ENCODE results near the gene CLASP2. TPM values are rescaled to one million over a fixed set of nuclear protein-coding genes. Genes with fewer than 3 reads are reported as not detected.

Gene CLASP2
- total RNA-seq, 1 experiment from 2014 or later = 58.9 TPM

GRCh38 chr3:33541918-33542317 is 176.1 kb downstream of the CLASP2 start:
- H3K4me1 Mint-ChIP-seq (ENCODE audit: insufficient read depth, unreplicated experiment) = no peaks in the 10 kb centered on the region
- CTCF ChIA-PET = interaction anchor here (1.6 kb wide), 1 partner anchor 245 kb away, joined by 3 read pairs; no protein-coding TSS in a partner anchor
- H3K9me3 Mint-ChIP-seq (ENCODE audit: unreplicated experiment) = no peaks in the 10 kb centered on the region
- no TSS peak for BruUV-seq (replicated peaks)
- H3K4me3 Mint-ChIP-seq (ENCODE audit: unreplicated experiment) = no peak overlapping the region
- no peak for TF ChIP-seq CTCF (IDR thresholded peaks at IDR 0.05; ENCODE audit: unreplicated experiment)
- no peak for DNase-seq (ENCODE audit: unreplicated experiment)
- intact Hi-C loops (cut with micrococcal nuclease) = no loop called here
- H3K27ac Mint-ChIP-seq (ENCODE audit: low read depth, unreplicated experiment) = no peak overlapping the region
- POLR2A ChIA-PET = interaction anchor here (0.6 to 1.0 kb wide), 2 partner anchors 9 to 16 kb away, joined by 3 read pairs; no protein-coding TSS in a partner anchor
- H3K27me3 Mint-ChIP-seq (ENCODE audit: insufficient read depth, unreplicated experiment) = no peaks in the 10 kb centered on the region
- H3K36me3 Mint-ChIP-seq (ENCODE audit: insufficient read depth, unreplicated experiment) = peaks cover 39% of the 10 kb centered on the region

GRCh38 chr3:33538678-33539339 is 179.2 kb downstream of the CLASP2 start:
- Mint-ChIP-seq H3K27ac (ENCODE audit: low read depth, unreplicated experiment) (no peak overlapping the region), H3K36me3 (ENCODE audit: insufficient read depth, unreplicated experiment) (peaks cover 44% of the 10 kb centered on the region), H3K27me3 (ENCODE audit: insufficient read depth, unreplicated experiment) (no peaks in the 10 kb centered on the region), H3K9me3 (ENCODE audit: unreplicated experiment) (no peaks in the 10 kb centered on the region), H3K4me1 (ENCODE audit: insufficient read depth, unreplicated experiment) (no peaks in the 10 kb centered on the region), H3K4me3 (ENCODE audit: unreplicated experiment) (no peak overlapping the region)
- DNase-seq (ENCODE audit: unreplicated experiment) = no peak
- ChIA-PET CTCF (interaction anchor here (0.6 kb wide), 1 partner anchor 46 kb away, joined by 4 read pairs; no protein-coding TSS in a partner anchor), POLR2A (interaction anchor here (0.6 kb wide), 1 partner anchor 64 kb away, joined by 4 read pairs; no protein-coding TSS in a partner anchor)
- TF ChIP-seq CTCF (IDR thresholded peaks at IDR 0.05; ENCODE audit: unreplicated experiment) = no peak
- intact Hi-C loops (cut with micrococcal nuclease) = no loop called here
- BruUV-seq (replicated peaks) = no TSS peak

GRCh38 chr3:33537133-33537532 is 180.9 kb downstream of the CLASP2 start:
- Mint-ChIP-seq H3K27ac (ENCODE audit: low read depth, unreplicated experiment) (no peak overlapping the region), H3K4me1 (ENCODE audit: insufficient read depth, unreplicated experiment) (no peaks in the 10 kb centered on the region), H3K4me3 (ENCODE audit: unreplicated experiment) (no peak overlapping the region), H3K27me3 (ENCODE audit: insufficient read depth, unreplicated experiment) (no peaks in the 10 kb centered on the region), H3K9me3 (ENCODE audit: unreplicated experiment) (no peaks in the 10 kb centered on the region), H3K36me3 (ENCODE audit: insufficient read depth, unreplicated experiment) (peaks cover 42% of the 10 kb centered on the region)
- ChIA-PET CTCF (no interaction called here), POLR2A (interaction anchor here (0.6 kb wide), 1 partner anchor 97 kb away, joined by 3 read pairs; the partner anchor contains the start of gene UBP1)
- no peak for DNase-seq (ENCODE audit: unreplicated experiment)
- intact Hi-C loops (cut with micrococcal nuclease) = no loop called here
- TF ChIP-seq CTCF (IDR thresholded peaks at IDR 0.05; ENCODE audit: unreplicated experiment) = no peak
- BruUV-seq (replicated peaks) = no TSS peak

- H3K4me1 Mint-ChIP-seq (ENCODE audit: insufficient read depth, unreplicated experiment) = no peaks in the 10 kb centered on the region
- H3K9me3 Mint-ChIP-seq (ENCODE audit: unreplicated experiment) = peaks cover 40% of the 10 kb centered on the region
- intact Hi-C loops (cut with micrococcal nuclease) = no loop called here
- no peak overlapping the region for H3K4me3 Mint-ChIP-seq (ENCODE audit: unreplicated experiment)
- H3K27me3 Mint-ChIP-seq (ENCODE audit: insufficient read depth, unreplicated experiment) = no peaks in the 10 kb centered on the region
- CTCF ChIA-PET = interaction anchor here (1.2 kb wide), 1 partner anchor 17 kb away, joined by 3 read pairs; no protein-coding TSS in a partner anchor
- TF ChIP-seq CTCF (IDR thresholded peaks at IDR 0.05; ENCODE audit: unreplicated experiment) = no peak
- POLR2A ChIA-PET = interaction anchor here (1.2 kb wide), 1 partner anchor 86 kb away, joined by 3 read pairs; no protein-coding TSS in a partner anchor
- BruUV-seq (replicated peaks) = no TSS peak
- H3K36me3 Mint-ChIP-seq (ENCODE audit: insufficient read depth, unreplicated experiment) = peaks cover 51% of the 10 kb centered on the region
- H3K27ac Mint-ChIP-seq (ENCODE audit: low read depth, unreplicated experiment) = no peak overlapping the region
- DNase-seq (ENCODE audit: unreplicated experiment) = no peak
Measured at GRCh38 chr3:33526787-33527186, 191.3 kb downstream of the CLASP2 start.

Measured in MCF 10A (cell line).